HepG2 (cell line): ENCODE measurements around the gene NRN1L. TPM values are rescaled to one million over a fixed set of nuclear protein-coding genes. Genes with fewer than 3 reads are reported as not detected.
A peak's percentile ranks its signal among the peaks of the same experiment; 100 is the strongest.

Experiments
- AKAP8 ChIP-seq: sonication (generic); formaldehyde crosslinking; IDR thresholded peaks from 2 replicates; pipeline ENCODE4 v1.5.1; 2020; ENCODE audit warnings: mild to moderate bottlenecking, missing genetic modification reagents
- ATAD3A ChIP-seq: sonication (generic); formaldehyde crosslinking; IDR thresholded peaks from 2 replicates; pipeline ENCODE4 v1.4.0; 2020; ENCODE audit warnings: missing genetic modification reagents
- ATF1 ChIP-seq: IDR thresholded peaks from 2 replicates; pipeline ENCODE4 v1.6.1; 2016; ENCODE audit warnings: mild to moderate bottlenecking, control low read depth
- CENPT ChIP-seq: sonication (generic); formaldehyde crosslinking; IDR thresholded peaks from 2 replicates; pipeline ENCODE4 v1.8.0; 2022; ENCODE audit warnings: low read depth, mild to moderate bottlenecking, moderate library complexity, missing genetic modification reagents
- JUND ChIP-seq: sonication (generic); formaldehyde crosslinking; IDR thresholded peaks from 2 replicates; pipeline ENCODE4 v1.8.0; 2022; ENCODE audit warnings: mild to moderate bottlenecking, missing genetic modification reagents
- KMT2A ChIP-seq: sonication (generic); formaldehyde crosslinking; IDR thresholded peaks from 2 replicates; pipeline ENCODE4 v1.4.0; 2020; ENCODE audit warnings: missing genetic modification reagents
- MTA3 ChIP-seq: sonication (generic); formaldehyde crosslinking; IDR thresholded peaks from 2 replicates; pipeline ENCODE4 v1.4.0; 2020; ENCODE audit warnings: missing genetic modification reagents
- NFKB2 ChIP-seq: sonication (generic); formaldehyde crosslinking; IDR thresholded peaks from 2 replicates; pipeline ENCODE4 v1.4.0; 2020; ENCODE audit warnings: missing genetic modification reagents, borderline replicate concordance
- NFYC ChIP-seq: IDR thresholded peaks from 2 replicates; pipeline ENCODE4 v1.6.1; 2016; ENCODE audit warnings: missing genetic modification reagents, missing compliant biosample characterization
- PTBP1 ChIP-seq: fragments of 200-400 bp; formaldehyde crosslinking; IDR thresholded peaks from 2 replicates; pipeline ENCODE4 v1.6.1; 2018; ENCODE audit warnings: low read length, low read depth; ENCODE audit not compliant: poor library complexity, severe bottlenecking
- SRSF4 ChIP-seq: fragments of 200-400 bp; formaldehyde crosslinking; IDR thresholded peaks from one replicate; pipeline ENCODE4 v1.6.1; 2018; ENCODE audit warnings: mild to moderate bottlenecking, low read depth, low read length, moderate library complexity; ENCODE audit not compliant: poor library complexity, severe bottlenecking
- ZFP36 ChIP-seq: fragments of 150-350 bp; IDR thresholded peaks from 2 replicates; pipeline ENCODE4 v1.6.1; 2018; ENCODE audit warnings: borderline replicate concordance, low read length, low read depth; ENCODE audit not compliant: partially characterized antibody
- ZNF121 ChIP-seq: sonication (generic); formaldehyde crosslinking; IDR thresholded peaks from 2 replicates; pipeline ENCODE4 v1.5.0; 2020; ENCODE audit warnings: mild to moderate bottlenecking, missing genetic modification reagents
- ZNF160 ChIP-seq: sonication (generic); formaldehyde crosslinking; IDR thresholded peaks from 2 replicates; pipeline ENCODE4 v1.8.0; 2022; ENCODE audit warnings: mild to moderate bottlenecking, inconsistent platforms, missing genetic modification reagents
- ZNF546 ChIP-seq: sonication (generic); formaldehyde crosslinking; conservative IDR thresholded peaks from 2 replicates; pipeline ENCODE4 v1.8.1; 2023; ENCODE audit warnings: mild to moderate bottlenecking, missing genetic modification reagents
- ZNF549 ChIP-seq: sonication (generic); formaldehyde crosslinking; IDR thresholded peaks from 2 replicates; pipeline ENCODE4 v1.5.0; 2020; ENCODE audit warnings: missing genetic modification reagents
- ZNF614 ChIP-seq: IDR thresholded peaks from 2 replicates; pipeline ENCODE4 v1.6.1; 2018; ENCODE audit warnings: missing biosample characterization, missing genetic modification reagents, inconsistent platforms, borderline replicate concordance
- ZNF772 ChIP-seq: sonication (generic); formaldehyde crosslinking; IDR thresholded peaks from 2 replicates; pipeline ENCODE4 v1.5.0; 2020; ENCODE audit warnings: mild to moderate bottlenecking, missing genetic modification reagents
- ZNF780A ChIP-seq: sonication (generic); formaldehyde crosslinking; IDR thresholded peaks from 2 replicates; pipeline ENCODE4 v1.8.0; 2022; ENCODE audit warnings: mild to moderate bottlenecking, missing genetic modification reagents, moderate library complexity
- ZNF781 ChIP-seq: sonication (generic); formaldehyde crosslinking; IDR thresholded peaks from 2 replicates; pipeline ENCODE4 v1.5.1; 2020; ENCODE audit warnings: borderline replicate concordance, mild to moderate bottlenecking, missing genetic modification reagents; ENCODE audit errors: not compliant biosample characterization
- ZSCAN30 ChIP-seq: sonication (generic); formaldehyde crosslinking; IDR thresholded peaks from 2 replicates; pipeline ENCODE4 v1.5.0; 2020; ENCODE audit warnings: mild to moderate bottlenecking, missing genetic modification reagents
- polyA plus RNA-seq, 8 experiments: library from polyadenylated mRNA; depleted of rRNA in 3 of 8; stranded (reverse) in 7 of 8; unstranded in 1 of 8; fragments of >200 nt; fragmentation: Illumina TruSeq in 4 of 8; extraction: Trizol in 4 of 8; gene quantifications; 2 replicates each; pipeline versions ENCODE4 v1.2.1 to v1.2.3, GENCODE V29; 2011 to 2016; ENCODE audit warnings: low read depth in 4 of 8, missing spikeins in 1 of 8, mixed read lengths in 1 of 8; ENCODE audit not compliant: insufficient read depth in 1 of 8
- total RNA-seq, 5 experiments: library from RNA; depleted of rRNA; stranded (reverse); fragments of >200 nt; fragmentation: Illumina TruSeq; extraction: Trizol; gene quantifications; 2 replicates each; pipeline ENCODE4 v1.2.3, GENCODE V29; 2016; ENCODE audit warnings: low read depth in 1 of 5
- TF ChIP-seq, protein P1 (sequence below): sonication (generic); formaldehyde crosslinking; IDR thresholded peaks from 2 replicates; pipeline ENCODE4 v1.9.0; 2021; ENCODE audit warnings: mild to moderate bottlenecking, missing genetic modification reagents
- TF ChIP-seq, protein P2 (sequence below): sonication (generic); formaldehyde crosslinking; IDR thresholded peaks from 2 replicates; pipeline ENCODE4 v1.5.1; 2020; ENCODE audit warnings: mild to moderate bottlenecking, missing genetic modification reagents, borderline replicate concordance

The NRN1L gene
- total and polyA plus RNA-seq, 2 of the 13 experiments (the other 11 are each of a cell fraction or from before 2014, with no cell fraction given): 0.53 to 1.2 TPM

DNA sequence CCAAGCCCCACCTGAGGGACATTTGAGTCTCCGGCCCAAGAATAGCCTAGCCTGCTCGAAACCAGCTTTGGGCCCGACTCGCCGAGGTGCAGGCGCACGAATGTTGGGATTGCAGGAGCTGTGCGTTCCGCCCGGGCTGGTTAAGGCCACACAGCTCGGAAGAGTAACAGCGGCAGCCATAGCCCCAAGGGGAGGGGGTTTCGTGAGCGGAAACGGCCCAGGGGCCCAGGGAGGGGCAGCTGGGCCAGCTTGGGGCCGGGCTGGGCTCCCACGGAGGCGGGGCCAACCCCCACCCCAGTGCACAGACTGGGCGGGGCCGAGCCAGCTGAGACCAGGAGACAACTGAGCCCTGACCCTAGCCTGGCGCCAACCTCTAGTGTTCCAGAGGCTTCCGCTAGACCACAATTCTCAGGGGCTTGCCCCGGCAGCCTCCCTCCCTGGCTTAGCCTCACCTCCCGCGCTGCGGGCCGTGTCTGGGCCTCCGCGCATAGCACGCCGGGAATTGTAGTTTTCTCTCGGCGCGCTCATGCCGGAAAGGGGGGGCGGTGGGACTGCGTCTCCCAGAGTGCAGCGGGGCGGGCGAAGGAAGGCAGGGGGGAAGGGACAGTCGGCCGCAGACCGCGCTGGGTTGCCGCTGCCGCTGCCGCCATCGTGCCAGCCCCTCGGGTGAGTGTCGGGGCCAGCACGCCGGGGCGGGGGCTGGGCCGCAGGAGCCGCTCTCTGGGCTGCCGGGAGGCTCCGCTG lies 38.2 kb upstream of the NRN1L start, which contains the start of gene NUTF2 (continued):
- TF ChIP-seq, protein P1, sequence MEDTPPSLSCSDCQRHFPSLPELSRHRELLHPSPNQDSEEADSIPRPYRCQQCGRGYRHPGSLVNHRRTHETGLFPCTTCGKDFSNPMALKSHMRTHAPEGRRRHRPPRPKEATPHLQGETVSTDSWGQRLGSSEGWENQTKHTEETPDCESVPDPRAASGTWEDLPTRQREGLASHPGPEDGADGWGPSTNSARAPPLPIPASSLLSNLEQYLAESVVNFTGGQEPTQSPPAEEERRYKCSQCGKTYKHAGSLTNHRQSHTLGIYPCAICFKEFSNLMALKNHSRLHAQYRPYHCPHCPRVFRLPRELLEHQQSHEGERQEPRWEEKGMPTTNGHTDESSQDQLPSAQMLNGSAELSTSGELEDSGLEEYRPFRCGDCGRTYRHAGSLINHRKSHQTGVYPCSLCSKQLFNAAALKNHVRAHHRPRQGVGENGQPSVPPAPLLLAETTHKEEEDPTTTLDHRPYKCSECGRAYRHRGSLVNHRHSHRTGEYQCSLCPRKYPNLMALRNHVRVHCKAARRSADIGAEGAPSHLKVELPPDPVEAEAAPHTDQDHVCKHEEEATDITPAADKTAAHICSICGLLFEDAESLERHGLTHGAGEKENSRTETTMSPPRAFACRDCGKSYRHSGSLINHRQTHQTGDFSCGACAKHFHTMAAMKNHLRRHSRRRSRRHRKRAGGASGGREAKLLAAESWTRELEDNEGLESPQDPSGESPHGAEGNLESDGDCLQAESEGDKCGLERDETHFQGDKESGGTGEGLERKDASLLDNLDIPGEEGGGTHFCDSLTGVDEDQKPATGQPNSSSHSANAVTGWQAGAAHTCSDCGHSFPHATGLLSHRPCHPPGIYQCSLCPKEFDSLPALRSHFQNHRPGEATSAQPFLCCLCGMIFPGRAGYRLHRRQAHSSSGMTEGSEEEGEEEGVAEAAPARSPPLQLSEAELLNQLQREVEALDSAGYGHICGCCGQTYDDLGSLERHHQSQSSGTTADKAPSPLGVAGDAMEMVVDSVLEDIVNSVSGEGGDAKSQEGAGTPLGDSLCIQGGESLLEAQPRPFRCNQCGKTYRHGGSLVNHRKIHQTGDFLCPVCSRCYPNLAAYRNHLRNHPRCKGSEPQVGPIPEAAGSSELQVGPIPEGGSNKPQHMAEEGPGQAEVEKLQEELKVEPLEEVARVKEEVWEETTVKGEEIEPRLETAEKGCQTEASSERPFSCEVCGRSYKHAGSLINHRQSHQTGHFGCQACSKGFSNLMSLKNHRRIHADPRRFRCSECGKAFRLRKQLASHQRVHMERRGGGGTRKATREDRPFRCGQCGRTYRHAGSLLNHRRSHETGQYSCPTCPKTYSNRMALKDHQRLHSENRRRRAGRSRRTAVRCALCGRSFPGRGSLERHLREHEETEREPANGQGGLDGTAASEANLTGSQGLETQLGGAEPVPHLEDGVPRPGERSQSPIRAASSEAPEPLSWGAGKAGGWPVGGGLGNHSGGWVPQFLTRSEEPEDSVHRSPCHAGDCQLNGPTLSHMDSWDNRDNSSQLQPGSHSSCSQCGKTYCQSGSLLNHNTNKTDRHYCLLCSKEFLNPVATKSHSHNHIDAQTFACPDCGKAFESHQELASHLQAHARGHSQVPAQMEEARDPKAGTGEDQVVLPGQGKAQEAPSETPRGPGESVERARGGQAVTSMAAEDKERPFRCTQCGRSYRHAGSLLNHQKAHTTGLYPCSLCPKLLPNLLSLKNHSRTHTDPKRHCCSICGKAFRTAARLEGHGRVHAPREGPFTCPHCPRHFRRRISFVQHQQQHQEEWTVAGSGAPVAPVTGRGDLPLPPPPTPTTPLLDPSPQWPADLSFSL (CRISPR knock-in tag): 0 out of 2 replicates have a peak, but pooled peaks have one; percentile 34
- TF ChIP-seq ZNF614 (CRISPR knock-in tag): no peak; the same call in 1 of the 2 replicates
- TF ChIP-seq ZNF121 (CRISPR knock-in tag): peak; percentile 68; the same call in 1 of the 2 replicates
- TF ChIP-seq JUND (CRISPR knock-in tag): peak; percentile 65; the same call in 1 of the 2 replicates
- no peak for TF ChIP-seq ZNF549 (CRISPR knock-in tag)
- TF ChIP-seq AKAP8 (CRISPR knock-in tag): peak; percentile 94
- TF ChIP-seq, protein P2, sequence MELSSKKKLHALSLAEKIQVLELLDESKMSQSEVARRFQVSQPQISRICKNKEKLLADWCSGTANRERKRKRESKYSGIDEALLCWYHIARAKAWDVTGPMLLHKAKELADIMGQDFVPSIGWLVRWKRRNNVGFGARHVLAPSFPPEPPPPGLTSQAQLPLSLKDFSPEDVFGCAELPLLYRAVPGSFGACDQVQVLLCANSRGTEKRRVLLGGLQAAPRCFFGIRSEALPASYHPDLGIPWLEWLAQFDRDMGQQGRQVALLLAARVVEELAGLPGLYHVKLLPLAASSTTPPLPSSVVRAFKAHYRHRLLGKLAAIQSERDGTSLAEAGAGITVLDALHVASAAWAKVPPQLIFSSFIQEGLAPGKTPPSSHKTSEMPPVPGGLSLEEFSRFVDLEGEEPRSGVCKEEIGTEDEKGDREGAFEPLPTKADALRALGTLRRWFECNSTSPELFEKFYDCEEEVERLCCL (CRISPR knock-in tag): 0 out of 2 replicates have a peak, but pooled peaks have one; percentile 41
- TF ChIP-seq ATF1 (CRISPR knock-in tag): peak; percentile 56; the same call in 1 of the 2 replicates
- TF ChIP-seq KMT2A (CRISPR knock-in tag): peak; percentile 80
- no peak for TF ChIP-seq MTA3 (CRISPR knock-in tag)
- TF ChIP-seq CENPT (CRISPR knock-in tag): 0 out of 2 replicates have a peak, but pooled peaks have one; percentile 38
- no peak for TF ChIP-seq ZFP36
- TF ChIP-seq ZNF780A: no peak
- TF ChIP-seq SRSF4: peak; percentile 23
- TF ChIP-seq ZNF772 (CRISPR knock-in tag): peak; percentile 83; the same call in 1 of the 2 replicates
- no peak; the same call in 1 of the 2 replicates for TF ChIP-seq ZNF160
- TF ChIP-seq ZNF546 (CRISPR knock-in tag): no peak
- no peak for TF ChIP-seq PTBP1
- peak; percentile 50; the same call in 1 of the 2 replicates for TF ChIP-seq NFYC
- no peak for TF ChIP-seq ATAD3A
- TF ChIP-seq ZNF781: peak; percentile 89
- peak; percentile 91 for TF ChIP-seq ZSCAN30 (CRISPR knock-in tag)
- peak; percentile 38; the same call in 1 of the 2 replicates for TF ChIP-seq NFKB2 (CRISPR knock-in tag)
